Stimulated activated CD8-positive, alpha-beta memory T cell treated with anti-CD3 and anti-CD28 coated beads, Interleukin-4, amount 100 ng/mL, for 24 hours (primary cell): Measurements from ENCODE around the gene ANKRD42.

ENCODE experiments used
- DNase-seq: peaks from one replicate; pipeline ENCODE4 v3.0.0-alpha.2; 2020; ENCODE audit warnings: low read depth

Gene ANKRD42

DNA sequence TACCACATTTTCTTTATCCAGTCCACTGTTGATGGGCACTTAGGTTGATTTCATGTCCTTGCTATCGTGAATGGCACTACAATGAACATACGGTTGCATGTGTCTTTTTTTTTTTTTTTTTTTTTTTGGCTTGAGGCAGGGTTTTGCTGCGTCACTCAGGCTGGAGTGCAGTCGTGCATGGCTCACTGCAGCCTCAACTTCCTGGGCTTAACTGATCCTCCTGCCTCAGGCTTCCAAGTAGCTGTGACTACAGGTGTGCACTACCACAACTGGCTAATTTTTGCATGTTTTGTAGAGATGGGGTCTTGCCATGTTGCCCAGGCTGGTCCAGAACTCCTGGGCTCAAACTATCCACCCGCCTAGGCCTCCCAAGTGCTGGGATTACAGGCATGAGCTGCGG lies 94.1 kb downstream of the ANKRD42 start:
- no peak for DNase-seq

GRCh38 chr11:83292709-83293456 lies 99.4 kb downstream of the ANKRD42 start:
- no peak for DNase-seq

DNA sequence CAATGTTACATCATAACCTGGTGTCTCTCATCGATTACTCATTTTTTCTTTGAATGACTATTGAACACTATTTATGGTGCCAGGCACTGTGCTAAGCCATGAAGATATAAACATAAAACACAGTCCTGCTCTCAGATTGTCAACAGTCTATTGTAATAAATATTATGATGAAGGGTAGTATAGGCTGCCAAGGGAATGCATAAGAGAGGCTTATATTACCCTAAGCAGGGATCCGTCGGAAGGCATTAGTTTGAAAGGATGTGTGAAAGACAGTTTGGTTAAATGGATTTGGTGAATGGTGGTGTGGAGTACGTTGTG lies 99.9 kb downstream of the ANKRD42 start:
- no peak for DNase-seq

DNA sequence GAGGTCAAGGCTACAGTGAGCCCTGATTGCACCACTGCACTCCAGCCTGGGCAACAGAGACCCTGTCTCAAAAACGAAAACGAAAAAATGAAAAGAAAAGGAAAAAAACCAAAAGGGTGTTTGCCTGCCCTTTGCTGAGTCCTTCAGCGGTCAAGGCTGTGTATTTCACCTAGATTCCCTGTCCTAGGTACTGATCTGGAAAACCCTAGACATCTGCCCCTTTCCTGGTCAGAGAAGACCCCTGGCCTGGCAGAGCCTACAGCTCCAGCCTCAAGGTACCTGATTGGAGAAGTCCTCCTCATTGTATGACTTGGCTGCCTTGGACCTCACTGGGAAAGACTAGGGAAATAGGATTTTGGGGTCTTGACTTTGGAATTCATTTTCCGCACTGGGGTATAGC lies 100.7 kb downstream of the ANKRD42 start:
- DNase-seq: no peak
